Hepatic stellate cell (primary cell): ENCODE data around the gene SOX9.

Experiments
- DNase-seq: peaks from one replicate; pipeline ENCODE4 v3.0.0; 2011; ENCODE audit warnings: low spot score

SOX9 gene

DNA sequence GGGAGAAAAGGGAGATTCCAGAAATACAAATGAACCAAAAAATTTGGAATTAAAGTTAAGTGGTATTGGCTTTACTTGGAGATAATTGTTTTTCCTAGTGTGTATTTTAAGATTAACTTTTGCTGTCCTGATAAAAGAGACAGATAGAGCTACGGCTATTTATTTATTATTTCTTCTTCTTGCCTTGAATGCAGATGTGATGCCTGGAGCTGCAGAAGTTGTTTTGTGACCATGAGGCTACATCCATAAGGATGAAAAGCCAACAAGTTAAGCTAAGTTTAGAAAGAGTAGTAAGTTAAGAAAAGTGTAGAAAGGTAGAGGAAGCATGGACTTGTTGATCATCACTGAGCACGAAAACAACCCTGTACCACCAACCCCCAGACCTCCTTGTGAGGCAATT is 41.7 kb downstream of the SOX9 start:
- no peak for DNase-seq

- no peak for DNase-seq
Observed at GRCh38 chr17:72163474-72163873, 42.7 kb downstream of the SOX9 start.

- no peak for DNase-seq
Observed at GRCh38 chr17:72164158-72164739, 43.4 kb downstream of the SOX9 start.

DNA sequence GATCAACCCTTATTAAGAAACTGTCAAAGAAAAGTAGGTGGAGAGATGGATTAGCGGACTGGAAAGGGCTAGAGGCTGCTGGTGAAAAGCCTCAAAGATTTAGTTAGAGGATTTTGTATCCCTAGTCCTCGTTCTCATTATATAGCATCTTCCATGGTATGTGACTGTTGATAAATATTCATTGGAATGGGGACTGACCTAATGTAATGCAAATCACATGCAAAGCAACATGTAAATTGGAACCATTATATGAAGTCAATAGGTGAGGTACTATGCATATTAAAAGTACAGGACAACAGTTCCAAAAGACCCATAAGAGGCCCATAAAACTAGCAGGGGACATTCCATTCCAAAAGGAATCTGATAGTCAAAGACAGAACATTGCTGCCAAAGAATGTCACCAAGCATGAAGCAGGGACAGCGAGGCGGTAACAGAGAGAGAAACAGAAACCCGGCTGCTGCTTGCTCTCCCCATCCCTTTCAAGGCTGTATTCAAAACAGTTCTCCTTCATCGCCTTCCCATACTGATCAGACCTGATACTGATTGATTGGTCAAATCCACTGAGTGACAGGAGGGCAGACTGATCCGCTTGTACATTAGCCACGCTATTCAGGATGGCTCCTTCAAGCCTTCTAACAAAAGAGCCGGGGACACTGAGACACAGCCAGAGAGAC is 44.5 kb downstream of the SOX9 start:
- DNase-seq = no peak

GRCh38 chr17:72165867-72166439 is 45.1 kb downstream of the SOX9 start:
- DNase-seq = no peak

DNA sequence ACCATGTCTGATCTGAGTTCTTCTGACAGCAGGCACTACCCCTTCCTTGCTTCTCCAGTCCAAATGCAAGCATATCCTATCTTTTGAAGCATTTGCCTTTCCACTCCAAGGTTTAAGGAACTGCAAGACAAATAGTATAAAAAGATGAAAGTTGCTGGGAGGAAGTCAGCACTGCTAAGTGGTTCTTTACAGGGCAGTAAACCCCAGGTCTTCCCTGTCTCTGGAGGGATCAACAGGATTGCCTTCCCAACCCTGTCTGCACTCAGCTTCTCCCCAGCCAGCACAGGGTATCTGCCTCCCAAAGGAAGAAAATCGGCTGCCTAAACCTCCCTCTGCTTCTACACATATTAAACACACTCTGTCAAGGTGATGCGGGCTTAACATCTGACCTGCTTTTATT is 46.8 kb downstream of the SOX9 start:
- no peak for DNase-seq

- DNase-seq = no peak
Observed at GRCh38 chr17:72169823-72170222, 49.0 kb downstream of the SOX9 start.

DNA sequence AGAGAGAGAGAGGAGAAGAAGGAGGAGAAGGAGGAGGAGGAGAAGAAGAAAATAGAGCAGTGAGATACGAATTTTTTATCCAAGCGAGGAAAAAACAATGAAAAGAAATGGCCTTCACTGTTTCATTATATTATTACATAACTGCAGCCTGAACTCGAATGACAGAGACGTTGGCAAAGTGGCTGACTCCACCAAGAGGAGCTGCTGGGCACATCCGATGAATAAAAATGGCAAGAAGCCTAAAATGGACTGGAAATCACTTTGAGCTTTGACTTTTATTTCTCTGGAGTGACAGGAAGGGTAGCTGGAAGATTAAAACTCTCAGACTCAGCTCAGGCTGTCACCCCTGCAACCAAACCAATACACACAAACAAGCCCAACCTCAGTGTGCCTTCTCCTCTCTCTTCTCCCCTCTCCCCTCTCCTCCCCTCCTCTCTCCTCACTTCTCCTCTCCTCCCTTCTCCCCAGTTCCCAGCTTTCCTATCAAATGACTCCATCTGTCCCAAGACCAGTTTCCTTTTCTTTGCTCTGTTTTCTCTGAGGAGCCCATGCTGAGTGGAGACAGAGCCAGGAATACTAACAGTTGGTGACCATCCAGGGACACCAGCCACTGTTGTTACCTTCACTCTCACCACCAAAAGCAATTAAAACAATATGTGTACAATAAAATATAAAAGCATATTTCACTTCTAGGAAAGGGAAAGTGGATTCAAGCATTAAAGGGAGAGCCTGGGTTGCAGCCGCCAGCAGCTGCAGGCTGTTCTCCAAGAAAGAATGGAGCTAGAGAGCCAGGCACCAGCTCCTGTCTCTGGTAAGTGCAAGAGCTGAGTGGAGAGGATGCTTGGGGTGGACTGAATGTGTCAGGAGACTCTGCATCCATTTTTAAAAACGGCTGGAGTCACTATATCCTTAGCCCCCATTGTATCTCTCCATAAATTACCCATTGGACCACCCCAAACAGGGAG is 51.2 kb downstream of the SOX9 start:
- no peak for DNase-seq

DNA sequence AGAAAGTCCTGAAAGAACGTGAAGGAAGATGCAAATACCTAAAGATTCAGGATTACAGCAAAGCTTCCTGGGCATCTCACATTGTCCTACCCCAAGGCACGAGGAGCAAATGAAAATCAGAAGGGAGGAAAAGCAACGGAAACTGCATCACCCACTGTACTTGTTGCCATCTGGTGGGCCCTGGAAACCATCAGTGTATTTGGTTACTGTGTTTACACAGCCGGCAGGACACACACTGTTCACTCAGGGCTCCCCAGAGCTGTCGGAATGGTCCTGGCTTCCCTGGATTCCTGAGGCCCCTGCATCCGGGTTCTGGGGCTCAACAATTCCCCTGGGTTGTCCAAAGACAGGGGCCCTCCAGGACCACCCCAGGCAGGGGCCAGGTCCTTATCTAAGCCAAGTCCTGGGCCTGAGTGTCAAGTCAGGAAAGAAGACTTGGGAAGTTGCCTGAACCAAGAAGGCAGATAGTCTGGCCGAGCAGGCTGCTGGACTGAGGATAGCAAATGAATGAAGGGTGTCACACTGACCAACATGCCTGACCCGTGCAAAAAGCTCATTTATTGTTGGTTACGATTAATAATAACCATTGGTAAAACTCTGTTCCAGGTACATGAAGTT is 52.8 kb downstream of the SOX9 start:
- DNase-seq = no peak

DNA sequence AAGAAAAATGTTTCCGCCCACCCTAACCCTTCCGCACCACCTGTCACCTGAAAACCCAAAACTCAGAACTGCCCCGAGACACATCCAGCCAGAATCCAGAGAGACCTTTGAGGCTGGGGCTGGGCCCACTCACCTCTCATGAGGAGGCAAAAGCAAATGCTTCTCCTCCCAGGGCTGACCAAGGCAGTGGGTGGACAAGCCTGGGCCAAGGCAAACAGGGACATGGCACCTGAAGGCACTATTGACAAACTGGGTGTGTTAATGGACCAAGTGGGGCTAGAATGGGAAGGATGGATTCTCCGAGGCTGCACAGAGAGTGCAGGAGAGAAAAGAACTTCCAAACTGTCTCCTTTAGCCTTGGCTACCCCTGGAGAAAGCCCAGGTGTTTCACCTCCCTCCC is 54.4 kb downstream of the SOX9 start:
- DNase-seq = no peak
